Measurements from ENCODE around the gene MB.
"Not testable (repeated sequence)": the region's sequence is repeated elsewhere in the genome, so short reads cannot be mapped to it uniquely, and the experiment has no call there.

MB gene

GRCh38 chr22:35617137-35617755 lies at the start of gene MB:
Gene MB (minus strand): TSS chr22:35617329. CDS start chr22:35617257, 72 bp downstream.
- Histone ChIP-seq H3K4me1 (ENCODE audit: insufficient read depth, low read length) (peaks cover 6% of the 10 kb centered on the region), H3K4me3 (ENCODE audit: low read length) (no peak within 1 kb of the TSS), H3K36me3 (ENCODE audit: insufficient read depth, low read length) (no peaks in the 10 kb centered on the region), H3K27me3 (ENCODE audit: insufficient read depth, low read length) (peaks cover 5% of the 10 kb centered on the region), H2AFZ (ENCODE audit: low read depth, low read length) (no peak within 1 kb of the TSS), H3K9me3 (ENCODE audit: low read length) (no peaks in the 10 kb centered on the region)

- not testable (repeated sequence) for H3K9me3 ChIP-seq (ENCODE audit: low read length); H3K36me3 ChIP-seq (ENCODE audit: insufficient read depth, low read length); H3K4me3 ChIP-seq (ENCODE audit: low read length); H3K27me3 ChIP-seq (ENCODE audit: insufficient read depth, low read length); H2AFZ ChIP-seq (ENCODE audit: low read depth, low read length); H3K4me1 ChIP-seq (ENCODE audit: insufficient read depth, low read length)
These were observed 49.6 kb upstream of the MB start for GRCh38 chr22:35666699-35667098.

GRCh38 chr22:35664955-35665587 lies 47.9 kb upstream of the MB start:
- Histone ChIP-seq H3K4me3 (ENCODE audit: low read length) (no peak overlapping the region), H2AFZ (ENCODE audit: low read depth, low read length) (no peak overlapping the region), H3K4me1 (ENCODE audit: insufficient read depth, low read length) (no peaks in the 10 kb centered on the region), H3K9me3 (ENCODE audit: low read length) (peaks cover 1% of the 10 kb centered on the region), H3K27me3 (ENCODE audit: insufficient read depth, low read length) (peaks cover 3% of the 10 kb centered on the region), H3K36me3 (ENCODE audit: insufficient read depth, low read length) (no peaks in the 10 kb centered on the region)

GRCh38 chr22:35663371-35663770 lies 46.2 kb upstream of the MB start:
- Histone ChIP-seq H3K4me1 (ENCODE audit: insufficient read depth, low read length) (no peaks in the 10 kb centered on the region), H3K4me3 (ENCODE audit: low read length) (no peak overlapping the region), H2AFZ (ENCODE audit: low read depth, low read length) (no peak overlapping the region), H3K27me3 (ENCODE audit: insufficient read depth, low read length) (no peaks in the 10 kb centered on the region), H3K9me3 (ENCODE audit: low read length) (no peaks in the 10 kb centered on the region), H3K36me3 (ENCODE audit: insufficient read depth, low read length) (no peaks in the 10 kb centered on the region)

GRCh38 chr22:35662914-35663313 lies 45.8 kb upstream of the MB start:
- no peaks in the 10 kb centered on the region for H3K27me3 ChIP-seq (ENCODE audit: insufficient read depth, low read length)
- H3K9me3 ChIP-seq (ENCODE audit: low read length): no peaks in the 10 kb centered on the region
- H3K4me3 ChIP-seq (ENCODE audit: low read length): no peak overlapping the region
- no peaks in the 10 kb centered on the region for H3K4me1 ChIP-seq (ENCODE audit: insufficient read depth, low read length)
- no peaks in the 10 kb centered on the region for H3K36me3 ChIP-seq (ENCODE audit: insufficient read depth, low read length)
- H2AFZ ChIP-seq (ENCODE audit: low read depth, low read length): no peak overlapping the region

GRCh38 chr22:35661464-35661863 lies 44.3 kb upstream of the MB start:
- Histone ChIP-seq H3K4me1 (ENCODE audit: insufficient read depth, low read length) (no peaks in the 10 kb centered on the region), H3K27me3 (ENCODE audit: insufficient read depth, low read length) (no peaks in the 10 kb centered on the region), H3K36me3 (ENCODE audit: insufficient read depth, low read length) (no peaks in the 10 kb centered on the region), H3K9me3 (ENCODE audit: low read length) (no peaks in the 10 kb centered on the region), H2AFZ (ENCODE audit: low read depth, low read length) (no peak overlapping the region), H3K4me3 (ENCODE audit: low read length) (no peak overlapping the region)

GRCh38 chr22:35660291-35661127 lies 43.4 kb upstream of the MB start:
- Histone ChIP-seq H2AFZ (ENCODE audit: low read depth, low read length) (no peak overlapping the region), H3K4me3 (ENCODE audit: low read length) (no peak overlapping the region), H3K36me3 (ENCODE audit: insufficient read depth, low read length) (no peaks in the 10 kb centered on the region), H3K4me1 (ENCODE audit: insufficient read depth, low read length) (no peaks in the 10 kb centered on the region), H3K27me3 (ENCODE audit: insufficient read depth, low read length) (no peaks in the 10 kb centered on the region), H3K9me3 (ENCODE audit: low read length) (no peaks in the 10 kb centered on the region)

GRCh38 chr22:35657571-35658312 lies 40.6 kb upstream of the MB start:
- Histone ChIP-seq H3K9me3 (ENCODE audit: low read length) (no peaks in the 10 kb centered on the region), H3K4me3 (ENCODE audit: low read length) (no peak overlapping the region), H3K36me3 (ENCODE audit: insufficient read depth, low read length) (no peaks in the 10 kb centered on the region), H3K4me1 (ENCODE audit: insufficient read depth, low read length) (no peaks in the 10 kb centered on the region), H3K27me3 (ENCODE audit: insufficient read depth, low read length) (no peaks in the 10 kb centered on the region), H2AFZ (ENCODE audit: low read depth, low read length) (no peak overlapping the region)

- Histone ChIP-seq H2AFZ (ENCODE audit: low read depth, low read length) (no peak overlapping the region), H3K36me3 (ENCODE audit: insufficient read depth, low read length) (no peaks in the 10 kb centered on the region), H3K4me3 (ENCODE audit: low read length) (no peak overlapping the region), H3K9me3 (ENCODE audit: low read length) (no peaks in the 10 kb centered on the region), H3K4me1 (ENCODE audit: insufficient read depth, low read length) (no peaks in the 10 kb centered on the region), H3K27me3 (ENCODE audit: insufficient read depth, low read length) (no peaks in the 10 kb centered on the region)
These were observed 39.2 kb upstream of the MB start for GRCh38 chr22:35656284-35656752.

- Histone ChIP-seq H3K4me3 (ENCODE audit: low read length) (no peak overlapping the region), H3K27me3 (ENCODE audit: insufficient read depth, low read length) (no peaks in the 10 kb centered on the region), H3K36me3 (ENCODE audit: insufficient read depth, low read length) (no peaks in the 10 kb centered on the region), H3K9me3 (ENCODE audit: low read length) (peaks cover 2% of the 10 kb centered on the region), H2AFZ (ENCODE audit: low read depth, low read length) (no peak overlapping the region), H3K4me1 (ENCODE audit: insufficient read depth, low read length) (no peaks in the 10 kb centered on the region)
These were observed 36.7 kb upstream of the MB start for GRCh38 chr22:35653824-35654223.

GRCh38 chr22:35651085-35651484 lies 34.0 kb upstream of the MB start:
- Histone ChIP-seq H3K9me3 (ENCODE audit: low read length) (peaks cover 2% of the 10 kb centered on the region), H3K4me3 (ENCODE audit: low read length) (no peak overlapping the region), H3K27me3 (ENCODE audit: insufficient read depth, low read length) (no peaks in the 10 kb centered on the region), H2AFZ (ENCODE audit: low read depth, low read length) (no peak overlapping the region), H3K36me3 (ENCODE audit: insufficient read depth, low read length) (no peaks in the 10 kb centered on the region), H3K4me1 (ENCODE audit: insufficient read depth, low read length) (no peaks in the 10 kb centered on the region)

- H3K27me3 ChIP-seq (ENCODE audit: insufficient read depth, low read length): no peaks in the 10 kb centered on the region
- H3K9me3 ChIP-seq (ENCODE audit: low read length): peaks cover 2% of the 10 kb centered on the region
- H2AFZ ChIP-seq (ENCODE audit: low read depth, low read length): no peak overlapping the region
- no peaks in the 10 kb centered on the region for H3K36me3 ChIP-seq (ENCODE audit: insufficient read depth, low read length)
- no peak overlapping the region for H3K4me3 ChIP-seq (ENCODE audit: low read length)
- no peaks in the 10 kb centered on the region for H3K4me1 ChIP-seq (ENCODE audit: insufficient read depth, low read length)
These were observed 32.6 kb upstream of the MB start for GRCh38 chr22:35649636-35650250.

Data from neuron (in vitro differentiated cells).